RWPE2 (cell line): ENCODE measurements around the gene DLL4.

Source experiments
- ATAC-seq: fragments of 200-7000 bp; cut with Tn5 transposase; 3 replicates; pipeline ENCODE4 v1.9.1; 2021; ENCODE audit warnings: low read depth
- DNase-seq: peaks from one replicate; pipeline ENCODE4 v3.0.0-alpha.2; 2020; ENCODE audit warnings: low spot score
- H3K27ac ChIP-seq: fragments of 450-650 bp; 2 replicates; pipeline ENCODE4 v1.5.1; 2017; ENCODE audit warnings: mild to moderate bottlenecking; ENCODE audit not compliant: poor library complexity, severe bottlenecking
- H3K27me3 ChIP-seq: fragments of 250-450 bp; sonication (Bioruptor Pico); 2 replicates; pipeline ENCODE4 v1.5.1; 2021; ENCODE audit warnings: mild to moderate bottlenecking, moderate library complexity; ENCODE audit not compliant: insufficient read depth, poor library complexity, severe bottlenecking
- H3K36me3 ChIP-seq: fragments of 250-450 bp; sonication (Bioruptor Pico); 2 replicates; pipeline ENCODE4 v1.5.1; 2020; ENCODE audit warnings: low read depth, mild to moderate bottlenecking, moderate library complexity
- H3K4me1 ChIP-seq: fragments of 250-450 bp; sonication (Bioruptor Pico); 2 replicates; pipeline ENCODE4 v1.5.1; 2021; ENCODE audit warnings: mild to moderate bottlenecking, moderate library complexity; ENCODE audit not compliant: insufficient read depth, poor library complexity, severe bottlenecking
- H3K4me3 ChIP-seq: fragments of 250-450 bp; sonication (Bioruptor Pico); 2 replicates; pipeline ENCODE4 v1.5.1; 2021; ENCODE audit warnings: mild to moderate bottlenecking, moderate library complexity; ENCODE audit not compliant: severe bottlenecking
- H3K9me3 ChIP-seq: fragments of 250-450 bp; sonication (Bioruptor Pico); 2 replicates; pipeline ENCODE4 v1.5.1; 2021; ENCODE audit warnings: mild to moderate bottlenecking, moderate library complexity; ENCODE audit not compliant: severe bottlenecking
- TF ChIP-seq, protein P1 (sequence below): fragments of 450-650 bp; IDR thresholded peaks from one replicate; pipeline ENCODE4 v1.5.1; 2017; ENCODE audit warnings: mild to moderate bottlenecking, moderate library complexity; ENCODE audit not compliant: poor library complexity, severe bottlenecking

The DLL4 gene

DNA sequence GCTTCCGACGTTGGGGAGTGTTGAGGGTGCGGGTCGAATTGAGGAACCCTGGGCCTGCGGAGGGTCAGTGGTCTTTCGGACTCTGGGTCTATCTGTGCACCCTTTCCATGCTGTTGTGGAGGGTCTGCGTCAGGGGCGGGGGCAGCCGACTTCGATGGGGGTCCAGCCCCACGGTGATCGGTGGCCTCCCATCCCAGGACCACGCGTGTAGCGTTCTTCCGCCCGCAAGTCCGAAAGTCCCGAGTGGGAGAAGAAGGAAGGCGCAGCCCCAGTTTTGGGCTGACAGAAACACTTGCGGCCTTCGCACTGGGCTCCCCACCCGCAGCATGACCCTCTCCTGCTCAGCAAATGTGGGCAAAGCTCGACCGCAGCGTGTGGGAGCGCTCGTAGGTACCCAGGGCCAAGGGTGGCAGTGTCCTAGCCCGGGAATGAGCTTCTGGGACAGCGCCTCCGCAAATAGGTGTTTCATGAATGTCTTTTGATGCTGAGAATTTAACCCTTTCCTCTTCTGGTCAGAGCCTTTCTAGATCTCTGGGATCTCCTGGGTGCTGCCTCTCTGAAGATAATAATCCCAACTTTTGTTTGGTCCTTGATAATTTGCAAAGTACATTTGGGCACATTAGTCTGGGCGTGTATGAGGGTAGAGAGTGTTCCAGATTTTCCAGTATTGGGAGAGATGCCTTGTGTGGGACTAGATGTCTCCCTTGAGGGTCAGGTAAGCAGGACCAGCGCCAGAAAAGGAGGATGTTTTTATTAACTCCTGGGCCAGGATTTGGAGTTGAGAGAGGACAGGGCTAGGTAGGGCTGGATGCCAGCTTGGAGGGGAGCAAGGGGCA is 2.3 kb upstream of the DLL4 start:
- TF ChIP-seq, protein P1, sequence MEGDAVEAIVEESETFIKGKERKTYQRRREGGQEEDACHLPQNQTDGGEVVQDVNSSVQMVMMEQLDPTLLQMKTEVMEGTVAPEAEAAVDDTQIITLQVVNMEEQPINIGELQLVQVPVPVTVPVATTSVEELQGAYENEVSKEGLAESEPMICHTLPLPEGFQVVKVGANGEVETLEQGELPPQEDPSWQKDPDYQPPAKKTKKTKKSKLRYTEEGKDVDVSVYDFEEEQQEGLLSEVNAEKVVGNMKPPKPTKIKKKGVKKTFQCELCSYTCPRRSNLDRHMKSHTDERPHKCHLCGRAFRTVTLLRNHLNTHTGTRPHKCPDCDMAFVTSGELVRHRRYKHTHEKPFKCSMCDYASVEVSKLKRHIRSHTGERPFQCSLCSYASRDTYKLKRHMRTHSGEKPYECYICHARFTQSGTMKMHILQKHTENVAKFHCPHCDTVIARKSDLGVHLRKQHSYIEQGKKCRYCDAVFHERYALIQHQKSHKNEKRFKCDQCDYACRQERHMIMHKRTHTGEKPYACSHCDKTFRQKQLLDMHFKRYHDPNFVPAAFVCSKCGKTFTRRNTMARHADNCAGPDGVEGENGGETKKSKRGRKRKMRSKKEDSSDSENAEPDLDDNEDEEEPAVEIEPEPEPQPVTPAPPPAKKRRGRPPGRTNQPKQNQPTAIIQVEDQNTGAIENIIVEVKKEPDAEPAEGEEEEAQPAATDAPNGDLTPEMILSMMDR: no peak
- H3K36me3 ChIP-seq: no peaks in the 10 kb centered on the region
- H3K9me3 ChIP-seq: no peaks in the 10 kb centered on the region
- ATAC-seq (no peak), DNase-seq (no peak)
- H3K27ac ChIP-seq: no peak overlapping the region
- H3K4me3 ChIP-seq: no peak overlapping the region
- H3K4me1 ChIP-seq: no peaks in the 10 kb centered on the region
- peaks cover 54% of the 10 kb centered on the region for H3K27me3 ChIP-seq

DNA sequence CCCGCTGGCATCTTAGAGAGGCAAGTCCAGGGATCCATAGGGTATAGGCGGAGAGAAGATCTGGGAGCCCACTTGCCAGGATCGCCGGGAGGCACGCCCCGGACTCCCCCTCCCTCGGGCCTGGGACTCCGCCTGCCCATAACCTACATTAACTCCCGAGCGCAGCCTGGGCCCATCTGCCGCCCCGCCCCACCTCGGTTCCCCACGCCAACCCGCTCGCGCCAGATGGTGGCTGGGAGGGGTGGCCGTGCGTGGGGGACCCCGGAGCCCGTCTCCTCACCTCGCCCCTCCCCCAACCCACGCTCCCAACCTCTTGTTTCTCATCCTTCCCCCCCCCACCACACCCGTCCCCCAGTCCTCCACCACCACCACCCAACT is 1.7 kb upstream of the DLL4 start:
- TF ChIP-seq, protein P1: no peak
- Histone ChIP-seq H3K36me3 (no peaks in the 10 kb centered on the region), H3K27me3 (peaks cover 54% of the 10 kb centered on the region), H3K9me3 (no peaks in the 10 kb centered on the region), H3K4me3 (no peak overlapping the region), H3K4me1 (no peaks in the 10 kb centered on the region), H3K27ac (no peak overlapping the region)
- ATAC-seq: no peak
- DNase-seq: peak; percentile 72

DNA sequence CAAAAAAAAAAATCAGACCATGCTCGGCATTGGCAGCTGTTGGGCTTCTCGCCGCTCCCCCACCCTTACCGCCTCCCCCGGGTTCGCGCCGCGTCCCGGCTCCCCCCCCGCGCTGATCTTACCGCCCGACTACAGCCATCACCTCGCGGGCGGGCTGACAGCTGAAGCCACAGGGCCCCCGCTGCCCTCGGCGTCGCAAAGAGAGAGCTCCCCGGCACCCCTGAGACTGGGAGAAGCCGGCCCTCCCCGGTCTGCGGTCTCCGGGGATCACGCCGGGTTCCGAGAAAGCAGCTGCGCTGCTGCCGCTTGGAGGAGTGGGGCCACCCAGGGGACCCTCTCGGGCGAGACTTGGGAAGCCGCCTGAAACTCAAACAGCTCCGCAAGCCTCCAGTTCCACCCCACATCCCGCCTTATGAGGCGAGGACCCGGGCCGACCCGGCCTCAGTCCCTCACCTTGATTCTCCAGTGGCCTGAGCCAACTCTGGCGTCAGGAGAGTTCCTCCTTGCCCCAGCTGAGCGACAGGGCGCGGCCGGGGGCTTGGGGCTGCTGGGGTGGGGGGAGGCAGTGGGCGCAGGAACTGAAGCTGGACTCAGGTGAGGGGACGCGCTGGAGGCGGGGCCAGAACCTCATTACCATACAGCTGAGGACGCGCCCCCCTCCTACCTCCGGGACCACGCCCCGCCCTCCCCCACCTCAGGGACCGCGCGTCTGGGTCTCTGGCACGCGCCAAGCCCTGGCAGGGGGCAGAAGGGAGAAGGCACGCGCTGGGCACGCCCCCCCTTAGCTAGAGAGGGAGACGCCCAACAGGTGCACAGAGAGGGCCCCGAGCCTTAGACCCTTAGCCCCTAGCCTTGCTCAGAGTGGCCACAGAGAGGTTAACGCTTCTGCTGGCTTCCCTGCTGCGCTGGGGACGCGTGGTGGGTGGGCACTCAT is 1.0 kb upstream of the DLL4 start:
- TF ChIP-seq, protein P1: no peak
- DNase-seq (peak; percentile 82), ATAC-seq (peak; percentile 8)
- Histone ChIP-seq H3K9me3 (no peaks in the 10 kb centered on the region), H3K4me1 (no peaks in the 10 kb centered on the region), H3K4me3 (peak overlapping the region; percentile 36), H3K27me3 (peaks cover 54% of the 10 kb centered on the region), H3K27ac (no peak overlapping the region), H3K36me3 (no peaks in the 10 kb centered on the region)

DNA sequence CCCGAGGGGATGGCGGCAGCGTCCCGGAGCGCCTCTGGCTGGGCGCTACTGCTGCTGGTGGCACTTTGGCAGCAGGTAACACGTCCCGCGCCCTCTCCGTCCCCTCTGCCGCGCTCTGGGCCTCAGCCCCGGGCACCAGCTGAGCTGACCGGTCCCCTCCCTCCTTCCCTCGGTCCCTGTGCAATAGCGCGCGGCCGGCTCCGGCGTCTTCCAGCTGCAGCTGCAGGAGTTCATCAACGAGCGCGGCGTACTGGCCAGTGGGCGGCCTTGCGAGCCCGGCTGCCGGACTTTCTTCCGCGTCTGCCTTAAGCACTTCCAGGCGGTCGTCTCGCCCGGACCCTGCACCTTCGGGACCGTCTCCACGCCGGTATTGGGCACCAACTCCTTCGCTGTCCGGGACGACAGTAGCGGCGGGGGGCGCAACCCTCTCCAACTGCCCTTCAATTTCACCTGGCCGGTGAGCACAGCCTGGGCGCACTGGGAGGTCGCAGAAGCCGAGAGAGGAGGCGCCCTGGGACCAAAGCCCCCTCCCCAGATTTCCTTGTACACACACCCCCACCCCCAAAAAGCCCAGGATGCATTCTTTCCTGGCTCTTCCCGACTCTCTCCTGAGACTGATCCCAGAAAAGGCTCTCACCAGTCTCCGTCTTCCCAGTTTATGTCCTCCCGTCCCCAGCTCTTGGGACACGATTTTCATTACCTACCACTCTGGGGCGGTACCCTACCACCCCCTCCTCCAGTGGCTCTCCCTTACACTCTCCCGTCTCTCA is 705 bp downstream of the DLL4 start:
- ATAC-seq: peak; percentile 37
- no peaks in the 10 kb centered on the region for H3K36me3 ChIP-seq
- H3K4me1 ChIP-seq: no peaks in the 10 kb centered on the region

More for the DNA sequence above, 705 bp downstream of the DLL4 start:
- H3K27me3 ChIP-seq: peaks cover 54% of the 10 kb centered on the region
- TF ChIP-seq, protein P1: no peak
- peak; percentile 85 for DNase-seq
- H3K9me3 ChIP-seq: no peaks in the 10 kb centered on the region
- peak overlapping the region; percentile 36 for H3K4me3 ChIP-seq
- no peak overlapping the region for H3K27ac ChIP-seq
